ENCODE results near the gene EIF2B5.
A peak's percentile ranks its signal among the peaks of the same experiment; 100 is the strongest.
"Not testable (repeated sequence)": the region's sequence is repeated elsewhere in the genome, so short reads cannot be mapped to it uniquely, and the experiment has no call there.

EIF2B5 gene

GRCh38 chr3:184135149-184135910, at the start of gene EIF2B5:
TSS of gene EIF2B5 (plus strand) at chr3:184135358. CDS start at chr3:184135386, 28 bp downstream.
- peak; percentile 78 to 81 for DNase-seq

- DNase-seq: no peak
Measured at GRCh38 chr3:184085389-184085852, 49.7 kb upstream of the EIF2B5 start.

- DNase-seq: no peak
Measured at GRCh38 chr3:184092199-184092598, 43.0 kb upstream of the EIF2B5 start.

GRCh38 chr3:184096811-184097383, 38.3 kb upstream of the EIF2B5 start, which contains the start of gene HTR3E:
TSS of gene HTR3E (plus strand) at chr3:184097064. CDS start at chr3:184097530, 466 bp downstream.
- no peak for DNase-seq

- DNase-seq: no peak
Measured at GRCh38 chr3:184097556-184097955, 37.6 kb upstream of the EIF2B5 start.

GRCh38 chr3:184099806-184100686, 35.1 kb upstream of the EIF2B5 start:
- DNase-seq: no peak

- DNase-seq: no peak
Measured at GRCh38 chr3:184110316-184110725, 24.8 kb upstream of the EIF2B5 start.

- DNase-seq: no peak
Measured at GRCh38 chr3:184116017-184116416, 19.1 kb upstream of the EIF2B5 start.

GRCh38 chr3:184117636-184118035, 17.5 kb upstream of the EIF2B5 start:
- DNase-seq: no peak

- not testable (repeated sequence) for DNase-seq
Measured at GRCh38 chr3:184121031-184121430, 14.1 kb upstream of the EIF2B5 start.

GRCh38 chr3:184126006-184126405, 9.2 kb upstream of the EIF2B5 start:
- DNase-seq: no peak

- DNase-seq: no peak
Measured at GRCh38 chr3:184129012-184129411, 6.1 kb upstream of the EIF2B5 start.

- no peak for DNase-seq
Measured at GRCh38 chr3:184132945-184133344, 2.2 kb upstream of the EIF2B5 start.

- peak; percentile 47 to 48 for DNase-seq
Measured at GRCh38 chr3:184133840-184134745, 1.1 kb upstream of the EIF2B5 start.

- DNase-seq: no peak
Measured at GRCh38 chr3:184134746-184135148, 411 bp upstream of the EIF2B5 start.

GRCh38 chr3:184135911-184136260, 728 bp downstream of the EIF2B5 start:
- DNase-seq: no peak

- DNase-seq: no peak
Measured at GRCh38 chr3:184140436-184140835, 5.3 kb downstream of the EIF2B5 start.

GRCh38 chr3:184142199-184142598, 7.0 kb downstream of the EIF2B5 start:
- DNase-seq: no peak

GRCh38 chr3:184143327-184143726, 8.2 kb downstream of the EIF2B5 start:
- DNase-seq: no peak

- DNase-seq: no peak
Measured at GRCh38 chr3:184144505-184144904, 9.3 kb downstream of the EIF2B5 start.

GRCh38 chr3:184145111-184145524, 10.0 kb downstream of the EIF2B5 start:
- no peak for DNase-seq

GRCh38 chr3:184145751-184146270, 10.7 kb downstream of the EIF2B5 start:
- DNase-seq: no peak

Data from stimulated activated CD4-positive, alpha-beta T cell treated with anti-CD3 and anti-CD28 coated beads, Interleukin-2, amount 100 ng/mL, for 48 hours (primary cell).